Lower leg skin (tissue), 4 donors: ENCODE data around the gene DISC1. TPM values are rescaled to one million over a fixed set of nuclear protein-coding genes. Genes with fewer than 3 reads are reported as not detected.

Experiments used
- DNase-seq, 2 donors: peaks; one replicate each; pipeline ENCODE4 v3.0.0-alpha.2; 2019; ENCODE audit warnings: low spot score in 2 of 2
- H3K4me3 ChIP-seq: fragments of 200-600 bp; sonication (generic); 2 replicates; pipeline ENCODE4 v1.5.1; 2017; ENCODE audit warnings: mild to moderate bottlenecking, low read depth; ENCODE audit not compliant: poor library complexity, severe bottlenecking
- CTCF ChIP-seq, 3 donors: fragments of 450-650 bp; IDR thresholded peaks; one replicate each; pipeline ENCODE4 v1.5.1; 2016; ENCODE audit warnings: antibody characterized with exemption in 3 of 3, mild to moderate bottlenecking in 3 of 3, moderate library complexity in 2 of 3
- POLR2A ChIP-seq, 2 donors: fragments of 450-650 bp; IDR thresholded peaks; one replicate each; pipeline ENCODE4 v1.6.1; 2016 to 2017; ENCODE audit warnings: antibody characterized with exemption in 2 of 2, mild to moderate bottlenecking in 1 of 2, moderate library complexity in 1 of 2
- WGBS, 2 donors: methylation state at CpG; one replicate each; pipeline ENCODE4 v1.1.5; 2018; 5-methylcytosine and 5-hydroxymethylcytosine counted together
- intact Hi-C: fragments of 100-400 bp; cut with DNase I; formaldehyde crosslinking; loops from one replicate; pipeline ENCODE4 v1.15.0; 2023; ENCODE audit warnings: low total_unique reads
- total RNA-seq, 4 donors: library from RNA; depleted of rRNA; stranded (reverse); fragments of >200 nt; gene quantifications; one replicate each; pipeline ENCODE4 v1.1.0, GENCODE V29; 2016

Gene DISC1
- total RNA-seq: 1 to 10 TPM; 1.6 to 7.4 (median 3.5) TPM

GRCh38 chr1:231626535-231626950 is at the start of gene DISC1:
TSS of gene DISC1 (plus strand) at chr1:231626790. CDS start at chr1:231626868, 78 bp downstream.
- peak within 1 kb of the TSS; percentile 63 for H3K4me3 ChIP-seq
- peak; percentile 79 to 97 for DNase-seq
- WGBS, 2 donors: 0% methylated on average over 23 to 27 of the region's 38 CpGs
- intact Hi-C loops: no loop called here
- TF ChIP-seq POLR2A (IDR thresholded peaks at IDR 0.05): no peak

GRCh38 chr1:231576804-231577718 is 49.5 kb upstream of the DISC1 start:
- 85 to 90% methylated on average over 11 of the region's 11 CpGs for WGBS, 2 donors
- no peak for TF ChIP-seq CTCF (IDR thresholded peaks at IDR 0.05)
- no peak for TF ChIP-seq POLR2A (IDR thresholded peaks at IDR 0.05)
- intact Hi-C loops: no loop called here
- DNase-seq: no peak
- no peak overlapping the region for H3K4me3 ChIP-seq

- TF ChIP-seq POLR2A (IDR thresholded peaks at IDR 0.05) (no peak), CTCF (IDR thresholded peaks at IDR 0.05) (no peak)
- H3K4me3 ChIP-seq: no peak overlapping the region
- DNase-seq: no peak
- intact Hi-C loops: no loop called here
- 86 to 88% methylated on average over 1 of the region's 1 CpG for WGBS, 2 donors
Observed at GRCh38 chr1:231580874-231581273, 45.7 kb upstream of the DISC1 start.

GRCh38 chr1:231581859-231582258 is 44.7 kb upstream of the DISC1 start:
- no peak overlapping the region for H3K4me3 ChIP-seq
- TF ChIP-seq CTCF (IDR thresholded peaks at IDR 0.05) (no peak), POLR2A (IDR thresholded peaks at IDR 0.05) (no peak)
- 71 to 73% methylated on average over 2 of the region's 2 CpGs for WGBS, 2 donors
- no peak for DNase-seq
- intact Hi-C loops: no loop called here

- 93 to 95% methylated on average over 6 of the region's 6 CpGs for WGBS, 2 donors
- TF ChIP-seq POLR2A (IDR thresholded peaks at IDR 0.05): no peak
- no peak for TF ChIP-seq CTCF (IDR thresholded peaks at IDR 0.05)
- DNase-seq: no peak
- intact Hi-C loops: no loop called here
- no peak overlapping the region for H3K4me3 ChIP-seq
Observed at GRCh38 chr1:231583376-231583775, 43.2 kb upstream of the DISC1 start.

GRCh38 chr1:231584117-231584516 is 42.5 kb upstream of the DISC1 start:
- intact Hi-C loops: no loop called here
- TF ChIP-seq CTCF (IDR thresholded peaks at IDR 0.05): no peak
- TF ChIP-seq POLR2A (IDR thresholded peaks at IDR 0.05): no peak
- no peak overlapping the region for H3K4me3 ChIP-seq
- DNase-seq: no peak
- WGBS, 2 donors: 32 to 37% methylated on average over 3 of the region's 3 CpGs
